22Rv1 (cell line): ENCODE data around the gene RPUSD1.

Experiments used
- H3K27ac ChIP-seq: fragments of 450-650 bp; 2 replicates; pipeline ENCODE4 v1.5.1; 2017
- CTCF ChIP-seq: fragments of 450-650 bp; IDR thresholded peaks from 2 replicates; pipeline ENCODE4 v1.5.1; 2017; ENCODE audit warnings: mild to moderate bottlenecking
- ZFX ChIP-seq: fragments of 450-650 bp; IDR thresholded peaks from 2 replicates; pipeline ENCODE4 v1.6.1; 2017; ENCODE audit warnings: antibody characterized with exemption, borderline replicate concordance

Gene RPUSD1

GRCh38 chr16:739560-740458 lies 48.4 kb downstream of the RPUSD1 start:
- peak overlapping the region; percentile 96 for H3K27ac ChIP-seq
- TF ChIP-seq ZFX (no peak), CTCF (no peak)

GRCh38 chr16:736936-737481 lies 51.2 kb downstream of the RPUSD1 start:
- TF ChIP-seq ZFX (no peak), CTCF (no peak)
- H3K27ac ChIP-seq = peak overlapping the region; percentile 96

DNA sequence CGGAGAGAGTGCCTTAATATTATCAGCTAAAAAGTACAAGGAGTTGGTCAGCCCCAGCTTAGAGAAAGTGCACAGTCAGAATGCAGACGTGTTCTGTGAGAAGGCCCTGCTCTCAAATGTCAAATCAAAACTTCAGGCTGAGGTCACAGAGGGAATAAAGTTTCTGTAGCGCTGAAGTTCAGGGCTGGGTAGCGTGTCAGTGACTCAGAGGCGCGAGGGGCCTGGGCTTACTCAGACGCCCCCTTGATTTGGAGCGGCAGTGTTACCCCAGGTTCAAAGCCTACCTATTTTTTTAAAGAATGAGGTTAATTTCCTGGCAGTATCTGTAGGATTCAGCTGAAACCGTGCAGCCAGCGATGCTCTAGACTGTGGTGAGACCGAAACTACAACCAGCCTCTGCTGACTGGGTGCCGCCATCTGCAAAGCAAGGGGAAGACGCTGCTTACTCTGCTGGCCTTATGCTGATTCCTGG lies 52.2 kb downstream of the RPUSD1 start:
- TF ChIP-seq CTCF (no peak), ZFX (no peak)
- H3K27ac ChIP-seq = peak overlapping the region; percentile 96

GRCh38 chr16:734981-735881 lies 53.0 kb downstream of the RPUSD1 start:
- peak overlapping the region; percentile 96 for H3K27ac ChIP-seq
- TF ChIP-seq CTCF (no peak), ZFX (no peak)
